OCI-M2 (cell line): ENCODE measurements around the gene FTSJ3.
"Not testable (repeated sequence)": the region's sequence is repeated elsewhere in the genome, so short reads cannot be mapped to it uniquely, and the experiment has no call there.

Source experiments
- DNase-seq: peaks from one replicate; lab custom pipeline; 2025; ENCODE audit not compliant: unreplicated experiment; lab: John Stamatoyannopoulos, UW

The FTSJ3 gene

GRCh38 chr17:63843910-63844677 lies 16.6 kb upstream of the FTSJ3 start:
- no peak for DNase-seq

- DNase-seq, result not testable (repeated sequence)
These were observed 16.0 kb upstream of the FTSJ3 start for GRCh38 chr17:63843387-63843888.

GRCh38 chr17:63842540-63843386 lies 15.3 kb upstream of the FTSJ3 start, which contains the start of gene SMARCD2:
Gene SMARCD2 (minus strand): TSS chr17:63842685. CDS start chr17:63842674, 11 bp downstream.
- DNase-seq, result peak; percentile 89

GRCh38 chr17:63842173-63842539 lies 14.7 kb upstream of the FTSJ3 start:
- DNase-seq, result no peak

GRCh38 chr17:63841350-63842172 lies 14.1 kb upstream of the FTSJ3 start:
- no peak for DNase-seq

GRCh38 chr17:63840591-63841349 lies 13.3 kb upstream of the FTSJ3 start:
- no peak for DNase-seq

- no peak for DNase-seq
These were observed 11.2 kb upstream of the FTSJ3 start for GRCh38 chr17:63838631-63839171.

GRCh38 chr17:63837962-63838600 lies 10.6 kb upstream of the FTSJ3 start:
- DNase-seq, result no peak

- no peak for DNase-seq
These were observed 10.0 kb upstream of the FTSJ3 start for GRCh38 chr17:63837480-63837879.

- DNase-seq, result no peak
These were observed 9.3 kb upstream of the FTSJ3 start for GRCh38 chr17:63836811-63837210.

- DNase-seq, result no peak
These were observed 7.8 kb upstream of the FTSJ3 start for GRCh38 chr17:63835167-63835720.

- peak; percentile 50 for DNase-seq
These were observed 7.1 kb upstream of the FTSJ3 start for GRCh38 chr17:63834431-63835166.

GRCh38 chr17:63833741-63834373 lies 6.4 kb upstream of the FTSJ3 start:
- DNase-seq, result no peak

- no peak for DNase-seq
These were observed 5.7 kb upstream of the FTSJ3 start for GRCh38 chr17:63833026-63833740.

GRCh38 chr17:63832455-63832854 lies 5.0 kb upstream of the FTSJ3 start:
- no peak for DNase-seq

GRCh38 chr17:63832014-63832413 lies 4.6 kb upstream of the FTSJ3 start:
- DNase-seq, result no peak

GRCh38 chr17:63831505-63831904 lies 4.0 kb upstream of the FTSJ3 start:
- no peak for DNase-seq
